DMS114 treated with DMSO at 0.1 percent for 48 hours (cell line): ENCODE measurements around the gene C4orf17.
A peak's percentile ranks its signal among the peaks of the same experiment; 100 is the strongest.
"Not testable (repeated sequence)": the region's sequence is repeated elsewhere in the genome, so short reads cannot be mapped to it uniquely, and the experiment has no call there.

Experiments used
- DNase-seq: peaks from one replicate; lab custom pipeline; 2025; ENCODE audit not compliant: unreplicated experiment; lab: John Stamatoyannopoulos, UW

The C4orf17 gene

GRCh38 chr4:99510721-99511120 is at the start of gene C4orf17:
C4orf17 (plus strand) TSS chr4:99511021; CDS start chr4:99513082, 2,061 bp downstream.
- DNase-seq: no peak

- no peak for DNase-seq
Observed at GRCh38 chr4:99461623-99462401, 49.0 kb upstream of the C4orf17 start.

DNA sequence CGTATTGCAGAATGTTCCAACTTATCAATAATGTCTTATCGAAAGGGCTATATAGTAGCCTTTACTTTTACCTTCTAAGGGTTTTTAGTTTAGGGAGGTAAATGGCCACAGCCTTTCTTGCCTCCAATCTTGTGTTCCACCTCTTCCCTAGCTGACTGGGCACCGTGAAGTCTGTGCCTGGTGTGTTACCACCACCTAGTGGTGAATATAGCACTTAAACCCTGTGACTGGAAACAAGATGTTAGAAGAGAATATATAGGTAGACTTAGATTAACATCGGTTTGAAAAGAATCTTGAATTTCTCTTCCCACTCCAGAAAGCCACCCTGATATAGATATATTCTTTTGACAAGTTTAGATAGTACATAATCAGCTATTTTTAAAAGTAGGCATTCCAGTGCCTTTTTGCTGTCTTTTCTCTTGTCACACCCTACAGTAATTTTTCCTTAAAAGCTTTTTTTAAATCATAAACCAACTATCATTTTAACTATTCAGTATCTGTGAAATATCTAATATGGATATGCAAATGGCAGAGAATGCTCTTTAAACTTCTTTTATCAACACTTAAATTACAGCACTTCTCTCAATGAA is 47.9 kb upstream of the C4orf17 start:
- peak; percentile 42 for DNase-seq

- DNase-seq: no peak
Observed at GRCh38 chr4:99463566-99463965, 47.3 kb upstream of the C4orf17 start.

DNA sequence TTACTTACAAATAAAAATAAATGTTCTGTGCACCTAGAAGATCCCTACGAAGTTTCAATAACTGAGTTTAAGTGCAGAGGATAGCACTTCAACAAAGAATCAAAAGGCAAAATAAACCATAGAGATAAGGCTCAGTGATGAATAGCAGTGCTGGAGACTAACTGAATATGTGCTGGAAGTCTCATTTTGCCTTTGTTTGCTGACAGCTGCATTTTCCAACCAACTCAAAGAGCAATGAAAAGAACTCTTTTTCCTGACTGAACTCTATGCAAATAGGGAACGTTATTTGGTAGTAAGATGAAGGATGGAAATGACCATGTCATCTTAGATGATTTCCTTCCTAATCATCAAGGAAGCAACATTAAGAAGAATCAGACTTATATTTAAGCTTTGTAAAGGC is 42.9 kb upstream of the C4orf17 start:
- no peak for DNase-seq

DNA sequence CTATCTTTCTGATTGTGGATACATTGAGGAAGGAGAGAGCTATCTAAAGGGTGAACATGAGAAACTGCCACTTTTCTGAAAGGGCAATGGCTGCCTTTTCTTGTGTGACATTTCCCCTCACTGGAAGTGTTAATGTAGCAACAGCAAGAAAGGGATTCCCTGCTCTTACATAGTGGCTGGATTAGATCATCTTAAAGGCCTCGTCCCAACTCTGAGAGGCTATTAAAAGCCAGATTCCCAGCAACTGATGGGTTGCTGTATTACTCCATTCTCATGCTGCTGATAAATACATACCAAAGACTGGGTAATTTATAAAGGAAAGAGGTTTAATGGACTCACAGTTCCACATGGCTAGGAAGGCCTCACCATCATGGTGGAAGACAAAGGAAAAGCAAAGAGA is 41.9 kb upstream of the C4orf17 start:
- no peak for DNase-seq

DNA sequence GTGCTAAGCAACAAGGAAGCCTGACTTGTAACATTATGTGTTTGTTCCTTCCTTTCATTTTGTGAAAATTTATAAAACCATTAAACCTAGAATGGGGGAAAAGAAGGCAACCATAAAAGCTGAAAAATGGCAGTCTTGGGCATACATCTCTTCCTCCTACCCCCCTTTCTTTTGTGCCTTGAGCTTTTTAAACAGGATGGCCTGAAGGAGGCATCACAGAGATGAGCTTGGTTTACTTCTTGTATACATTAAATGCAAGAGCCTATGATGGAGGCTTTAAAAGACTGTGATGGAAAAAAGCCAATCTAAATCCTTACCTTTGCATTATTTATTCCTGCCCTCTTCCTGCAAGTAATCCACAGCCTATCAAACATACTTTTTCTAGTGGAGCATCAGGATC is 39.5 kb upstream of the C4orf17 start:
- no peak for DNase-seq

- no peak for DNase-seq
Observed at GRCh38 chr4:99471896-99472295, 38.9 kb upstream of the C4orf17 start.

- no peak for DNase-seq
Observed at GRCh38 chr4:99473131-99473530, 37.7 kb upstream of the C4orf17 start.

DNA sequence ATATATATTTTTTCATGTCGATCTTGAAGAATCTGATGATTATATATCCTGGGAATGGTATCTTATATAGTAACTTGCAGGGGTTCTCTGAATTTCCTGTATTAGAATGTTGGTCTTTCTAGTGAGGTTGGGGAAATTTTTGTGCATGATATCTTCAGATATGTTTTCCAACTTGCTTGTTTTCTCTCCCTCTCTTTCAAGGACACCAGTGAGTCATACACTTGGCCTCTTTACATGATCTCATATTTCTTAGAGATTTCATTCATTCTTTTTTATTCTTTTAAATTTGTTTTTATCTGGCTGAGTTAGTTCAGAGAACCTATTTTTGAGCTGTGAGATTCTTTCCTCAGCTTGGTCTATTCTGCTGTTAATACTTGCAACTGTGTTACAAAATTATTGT is 27.2 kb upstream of the C4orf17 start:
- DNase-seq: no peak

GRCh38 chr4:99485212-99485611 is 25.6 kb upstream of the C4orf17 start:
- no peak for DNase-seq

DNA sequence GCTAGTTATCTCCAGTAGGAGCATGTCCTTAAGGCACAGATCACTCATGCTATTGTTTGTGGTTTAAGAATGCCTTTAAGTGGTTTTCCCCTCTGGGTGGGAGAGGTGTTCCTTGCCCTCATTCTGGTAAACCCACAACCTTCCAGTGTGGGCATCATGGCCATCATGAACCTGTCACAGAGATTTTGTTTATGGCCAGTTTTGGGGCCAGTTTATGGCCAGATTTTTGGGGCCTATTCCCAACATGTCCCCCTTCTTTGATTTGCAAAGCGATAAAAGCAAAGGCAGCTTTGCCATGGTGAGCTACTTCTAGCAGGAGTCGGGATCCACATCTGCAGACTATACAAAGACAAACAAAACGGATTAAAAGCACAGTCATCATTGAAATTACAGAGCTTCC is 24.2 kb upstream of the C4orf17 start:
- not testable (repeated sequence) for DNase-seq

DNA sequence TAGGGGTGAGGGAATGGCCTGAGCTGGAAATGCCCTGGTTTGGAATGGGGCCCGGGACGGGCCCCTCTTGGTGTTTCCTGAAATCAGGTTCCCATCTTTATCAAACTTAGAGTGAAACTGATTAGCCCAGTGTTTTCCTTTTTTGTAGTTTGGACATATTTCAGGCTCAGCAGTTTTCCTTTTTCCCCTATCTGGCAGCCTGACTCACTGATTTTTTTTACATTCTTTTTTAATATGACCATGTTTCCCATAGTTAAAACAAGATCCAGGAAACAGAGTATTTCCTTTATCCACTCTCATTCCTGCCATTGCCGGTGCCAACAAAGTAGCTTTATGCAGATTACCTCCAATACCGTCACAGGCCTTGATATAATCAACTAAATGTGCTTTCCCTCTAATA is 20.5 kb upstream of the C4orf17 start:
- no peak for DNase-seq

DNA sequence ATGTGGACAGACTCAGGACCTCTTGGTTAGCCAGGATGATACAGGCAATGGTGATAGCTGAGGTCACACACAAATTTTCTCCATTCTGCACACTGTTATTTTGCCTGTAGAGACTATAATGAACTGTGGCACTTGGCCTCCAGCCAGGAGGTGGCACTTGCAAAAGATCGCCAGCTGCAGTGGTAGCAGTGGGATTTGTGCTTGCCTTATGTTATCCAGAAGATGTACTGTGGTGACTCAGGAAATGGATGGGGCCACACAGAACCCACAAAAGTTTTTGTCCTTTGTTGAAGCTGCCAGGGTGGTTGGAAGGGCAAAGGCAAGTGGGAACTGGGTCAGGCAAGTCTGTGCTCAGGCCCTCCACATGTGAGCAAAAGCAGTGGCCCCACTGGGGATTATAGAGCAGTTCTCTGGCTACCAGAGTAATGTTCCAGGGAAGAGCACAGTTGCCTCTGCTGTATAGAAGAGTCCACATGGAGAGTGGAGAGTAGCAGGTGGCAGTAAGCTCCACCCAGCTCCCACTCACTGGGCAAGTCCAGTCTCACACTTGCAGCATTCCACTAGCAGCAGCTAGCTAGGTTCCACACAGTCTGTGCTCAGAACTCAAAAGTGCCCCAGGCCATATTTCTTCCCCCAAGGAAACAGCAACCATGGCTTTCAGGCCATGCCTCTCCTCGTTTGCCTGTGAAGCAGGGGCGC is 5.9 kb upstream of the C4orf17 start:
- no peak for DNase-seq

GRCh38 chr4:99506781-99507180 is 4.0 kb upstream of the C4orf17 start:
- DNase-seq: no peak

GRCh38 chr4:99507349-99507748 is 3.5 kb upstream of the C4orf17 start:
- no peak for DNase-seq

DNA sequence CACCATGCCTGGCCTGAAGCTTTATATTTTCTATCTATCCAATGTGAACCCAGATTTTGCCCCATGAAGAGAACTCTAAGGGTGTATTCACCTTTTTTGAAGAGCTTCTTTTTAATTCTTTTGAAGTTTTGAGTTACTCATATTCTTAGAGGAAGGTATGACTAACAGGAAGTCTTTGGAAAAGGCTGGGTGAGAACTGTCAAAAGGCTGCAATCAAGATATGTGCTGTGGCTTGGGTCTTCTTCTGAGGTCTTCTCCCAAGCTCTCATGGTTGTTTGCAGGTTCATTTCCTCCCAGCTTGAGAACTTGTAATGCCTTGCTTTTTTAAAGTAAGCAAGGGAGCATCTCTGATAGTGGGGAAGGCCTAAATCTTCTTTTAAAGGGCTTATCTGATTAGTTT is 3.1 kb upstream of the C4orf17 start:
- no peak for DNase-seq

DNA sequence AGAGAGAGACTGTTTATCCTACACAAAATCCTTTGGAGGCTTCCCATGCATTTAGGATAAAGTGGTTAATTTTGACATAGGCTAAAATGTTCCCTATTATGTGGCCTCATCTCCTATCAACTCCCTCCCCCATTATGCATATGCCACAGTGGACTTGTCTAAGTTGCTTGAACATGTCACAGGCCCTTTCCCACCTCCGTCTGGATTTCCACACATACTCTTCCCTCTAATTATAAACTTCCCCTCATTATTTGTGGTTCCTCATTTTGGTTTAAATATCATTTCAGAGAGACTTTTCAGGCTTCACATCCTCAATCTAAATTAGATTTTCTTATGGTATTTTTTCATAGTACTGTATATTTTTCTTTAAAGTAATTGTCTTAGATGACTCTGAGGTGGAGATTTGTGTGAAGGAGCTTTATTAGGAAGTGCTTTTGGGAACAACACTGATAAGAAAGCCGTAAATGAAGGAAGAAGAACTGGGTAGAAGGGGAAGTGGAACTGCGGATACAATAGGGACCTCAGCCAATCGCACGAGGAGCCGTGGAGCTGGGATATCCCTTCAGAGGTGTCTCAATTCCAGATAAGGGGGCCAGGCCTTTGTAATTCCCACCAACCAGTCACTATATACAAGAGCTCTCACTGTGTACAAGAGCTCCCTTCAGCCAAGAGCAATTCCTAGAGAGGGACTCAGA is 7.9 kb downstream of the C4orf17 start:
- DNase-seq: no peak

GRCh38 chr4:99529228-99529627 is 18.4 kb downstream of the C4orf17 start:
- DNase-seq: no peak

DNA sequence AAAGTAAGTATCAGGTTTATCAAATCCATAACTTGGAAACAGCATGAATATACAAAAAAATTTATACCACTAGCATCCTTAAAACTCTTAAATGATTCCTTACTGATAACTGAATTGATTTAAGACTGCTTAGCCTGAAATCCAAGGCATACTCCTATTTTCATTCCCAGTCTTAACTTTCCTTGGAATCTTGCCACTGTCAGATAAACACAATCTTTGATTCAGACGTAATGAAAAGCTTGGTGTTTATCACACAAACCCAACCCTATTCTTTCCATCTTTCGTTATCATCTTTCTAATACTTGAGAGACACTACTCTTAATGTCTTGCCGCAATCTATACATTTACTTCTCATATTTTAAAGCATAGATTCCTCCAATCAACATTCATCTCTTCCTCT is 19.1 kb downstream of the C4orf17 start:
- no peak for DNase-seq

DNA sequence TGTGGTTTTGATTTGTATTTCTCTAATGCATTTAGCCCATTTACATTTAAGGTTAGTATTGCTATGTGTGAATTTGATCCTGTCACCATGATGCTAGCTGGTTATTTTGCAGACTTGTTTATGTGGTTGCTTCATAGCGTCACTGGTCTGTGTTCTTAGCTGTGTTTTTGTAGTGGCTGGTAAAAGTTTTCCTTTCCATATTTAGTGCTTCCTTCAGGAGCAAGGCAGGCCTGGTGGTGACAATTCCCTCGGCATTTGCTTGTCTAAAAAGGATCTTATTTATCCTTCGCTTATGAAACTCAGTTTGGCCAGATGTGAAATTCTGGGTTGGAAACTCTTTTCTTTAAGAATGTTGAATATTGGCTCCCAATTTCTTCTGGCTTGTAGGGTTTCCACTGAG is 23.9 kb downstream of the C4orf17 start:
- DNase-seq: not testable (repeated sequence)

GRCh38 chr4:99536271-99536670 is 25.4 kb downstream of the C4orf17 start:
- no peak for DNase-seq
